CD4-positive, CD25-positive, alpha-beta regulatory T cell (primary cell): ENCODE data around the gene RNU1-2. TPM values are rescaled to one million over a fixed set of nuclear protein-coding genes. Genes with fewer than 3 reads are reported as not detected.
A peak's percentile ranks its signal among the peaks of the same experiment; 100 is the strongest.
"Not testable (repeated sequence)": the region's sequence is repeated elsewhere in the genome, so short reads cannot be mapped to it uniquely, and the experiment has no call there.

ENCODE experiments used
- ATAC-seq, 2 donors: fragments of 150-1000 bp; cut with Tn5 transposase; one replicate each; pipeline ENCODE4 v1.10.0; 2021; ENCODE audit warnings: low read depth in 2 of 2, moderate number of reproducible peaks in 2 of 2, moderate library complexity in 1 of 2
- DNase-seq, 3 donors: peaks; one replicate each; pipeline versions ENCODE4 v3.0.0 to v3.0.0-alpha.2; 2012 to 2022; ENCODE audit warnings: mixed read lengths in 1 of 3
- H3K27ac ChIP-seq: one replicate; pipeline ENCODE4 v1.7.0; 2013; ENCODE audit warnings: mild to moderate bottlenecking, low read length; ENCODE audit not compliant: insufficient read depth, poor library complexity, severe bottlenecking
- H3K27me3 ChIP-seq: one replicate; pipeline ENCODE4 v1.7.0; 2013; ENCODE audit warnings: low read length; ENCODE audit not compliant: control insufficient read depth, insufficient read depth
- H3K36me3 ChIP-seq: one replicate; pipeline ENCODE4 v1.7.0; 2013; ENCODE audit warnings: mild to moderate bottlenecking, low read length, moderate library complexity; ENCODE audit not compliant: control insufficient read depth, insufficient read depth
- H3K4me1 ChIP-seq: 2 replicates; pipeline ENCODE4 v1.7.0; 2013; ENCODE audit warnings: mild to moderate bottlenecking, low read length; ENCODE audit not compliant: insufficient read depth, control insufficient read depth, poor library complexity, severe bottlenecking
- H3K4me3 ChIP-seq: one replicate; pipeline ENCODE4 v1.7.0; 2013; ENCODE audit warnings: low read depth, mild to moderate bottlenecking, low read length, moderate library complexity
- H3K9me3 ChIP-seq, 2 experiments: 1 replicate in 1 of 2; 2 replicates in 1 of 2; pipeline ENCODE4 v1.7.0; 2013; ENCODE audit warnings: low read length in 2 of 2, mild to moderate bottlenecking in 1 of 2, moderate library complexity in 1 of 2; ENCODE audit not compliant: control insufficient read depth in 2 of 2
- H3K27ac Mint-ChIP-seq, 3 donors: one replicate each; pipeline ENCODE4 v1.8.0; 2020 to 2022; ENCODE audit warnings: mild to moderate bottlenecking in 3 of 3, mixed read lengths in 3 of 3, moderate library complexity in 2 of 3
- H3K27me3 Mint-ChIP-seq: one replicate; pipeline ENCODE4 v1.8.0; 2022; ENCODE audit warnings: mild to moderate bottlenecking, mixed read lengths
- H3K36me3 Mint-ChIP-seq: one replicate; pipeline ENCODE4 v1.8.0; 2020; ENCODE audit warnings: mixed read lengths
- H3K4me1 Mint-ChIP-seq, 4 donors: one replicate each; pipeline ENCODE4 v1.8.0; 2020 to 2022; ENCODE audit warnings: mixed read lengths in 4 of 4, mild to moderate bottlenecking in 1 of 4
- H3K4me3 Mint-ChIP-seq, 4 donors: one replicate each; pipeline ENCODE4 v1.8.0; 2020 to 2022; ENCODE audit warnings: mild to moderate bottlenecking in 4 of 4, mixed read lengths in 4 of 4, moderate library complexity in 3 of 4
- H3K9me3 Mint-ChIP-seq, 7 donors: one replicate each; pipeline ENCODE4 v1.8.0; 2020 to 2022; ENCODE audit warnings: mixed read lengths in 7 of 7, mild to moderate bottlenecking in 3 of 7, moderate library complexity in 2 of 7
- polyA plus RNA-seq, 4 donors: library from polyadenylated mRNA; unstranded; fragments of 300-500 nt; fragmentation: Illumina TruSeq; gene quantifications; one replicate each; pipeline ENCODE4 v1.2.3, GENCODE V29; 2021
- total RNA-seq: library from RNA; stranded (reverse); gene quantifications from one replicate; pipeline ENCODE4 v1.2.3, GENCODE V29; 2022

RNU1-2 gene
- total and polyA plus RNA-seq, 5 donors from 2014 or later = 23.7 to 3,278 TPM; not detected in 3

DNA sequence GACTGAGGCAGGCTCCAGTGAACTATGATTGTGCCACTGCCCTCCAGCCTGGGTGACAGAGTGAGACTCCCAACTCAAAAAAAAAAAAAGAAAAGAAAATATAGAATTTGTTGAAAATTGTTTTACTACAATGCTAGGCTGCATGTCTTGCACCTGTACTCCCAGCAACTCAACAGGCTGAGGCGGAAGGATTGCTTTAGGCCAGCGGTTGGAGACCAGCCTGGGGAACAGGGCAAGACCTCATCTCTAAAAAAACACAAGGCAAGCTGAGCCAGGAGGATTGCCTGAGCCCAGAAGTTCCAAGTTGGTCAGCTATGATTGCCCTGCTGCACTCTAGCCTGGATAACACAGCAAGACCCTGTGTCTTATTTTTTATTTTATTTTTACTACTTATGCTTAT is 3.2 kb downstream of the RNU1-2 start:
- H3K4me1 ChIP-seq = peaks cover 28% of the 10 kb centered on the region
- not testable (repeated sequence) for H3K4me3 ChIP-seq, H3K36me3 ChIP-seq, H3K36me3 Mint-ChIP-seq, H3K27ac ChIP-seq, H3K27ac Mint-ChIP-seq, H3K9me3 ChIP-seq, DNase-seq, H3K27me3 ChIP-seq, H3K4me3 Mint-ChIP-seq, H3K9me3 Mint-ChIP-seq, ATAC-seq
- Mint-ChIP-seq H3K4me1 (peaks cover 9 to 46% (median 37%) of the 10 kb centered on the region in 4 donors), H3K27me3 (peaks cover 15% of the 10 kb centered on the region)

DNA sequence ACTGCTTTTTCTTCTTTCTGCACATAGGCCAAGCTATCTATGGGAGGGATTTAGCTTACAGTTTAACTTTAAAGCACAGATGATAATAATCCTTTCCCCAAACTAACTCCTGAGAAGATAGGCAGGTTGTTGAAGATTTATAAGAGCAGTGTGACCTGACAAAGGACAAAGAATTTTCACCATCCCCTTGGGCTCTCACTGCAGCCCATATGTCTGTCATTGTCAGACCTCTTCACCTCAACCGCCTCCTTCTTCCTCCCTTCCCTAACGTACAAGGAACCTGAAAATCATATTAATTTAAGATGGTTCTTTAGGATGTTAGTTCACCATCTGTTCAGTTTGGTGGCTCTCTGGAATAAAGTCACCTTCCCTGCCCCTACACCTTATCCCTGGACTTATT is 5.0 kb downstream of the RNU1-2 start:
- Mint-ChIP-seq H3K36me3 (no peaks in the 10 kb centered on the region), H3K4me1 (peaks cover 9 to 43% (median 33%) of the 10 kb centered on the region in 4 donors), H3K4me3 (peak overlapping the region in 1 of 4 donors; percentile 45), H3K9me3 (peaks cover 0 to 2% (median 0%) of the 10 kb centered on the region in 7 donors), H3K27ac (peak overlapping the region in 2 of 3 donors; percentile 42 to 91), H3K27me3 (peaks cover 8% of the 10 kb centered on the region)
- H3K27ac ChIP-seq = no peak overlapping the region
- DNase-seq (no peak), ATAC-seq (no peak)
- H3K27me3 ChIP-seq = no peaks in the 10 kb centered on the region
- no peak overlapping the region for H3K4me3 ChIP-seq
- H3K9me3 ChIP-seq = no peaks in the 10 kb centered on the region
- H3K36me3 ChIP-seq = no peaks in the 10 kb centered on the region
- H3K4me1 ChIP-seq = peaks cover 37% of the 10 kb centered on the region

- H3K4me1 ChIP-seq = peaks cover 35% of the 10 kb centered on the region
- H3K27ac ChIP-seq, H3K36me3 ChIP-seq, H3K9me3 ChIP-seq, H3K27me3 ChIP-seq, H3K36me3 Mint-ChIP-seq, H3K9me3 Mint-ChIP-seq, H3K4me3 ChIP-seq, ATAC-seq, DNase-seq, H3K27me3 Mint-ChIP-seq: not testable (repeated sequence)
- peak overlapping the region in 1 of 4 donors; percentile 12 for H3K4me3 Mint-ChIP-seq
- H3K4me1 Mint-ChIP-seq = peaks cover 9 to 43% (median 29%) of the 10 kb centered on the region in 4 donors
- H3K27ac Mint-ChIP-seq = peak overlapping the region in 2 of 3 donors; percentile 72 to 91
Observed at GRCh38 chr1:16901371-16901770, 5.6 kb downstream of the RNU1-2 start.

DNA sequence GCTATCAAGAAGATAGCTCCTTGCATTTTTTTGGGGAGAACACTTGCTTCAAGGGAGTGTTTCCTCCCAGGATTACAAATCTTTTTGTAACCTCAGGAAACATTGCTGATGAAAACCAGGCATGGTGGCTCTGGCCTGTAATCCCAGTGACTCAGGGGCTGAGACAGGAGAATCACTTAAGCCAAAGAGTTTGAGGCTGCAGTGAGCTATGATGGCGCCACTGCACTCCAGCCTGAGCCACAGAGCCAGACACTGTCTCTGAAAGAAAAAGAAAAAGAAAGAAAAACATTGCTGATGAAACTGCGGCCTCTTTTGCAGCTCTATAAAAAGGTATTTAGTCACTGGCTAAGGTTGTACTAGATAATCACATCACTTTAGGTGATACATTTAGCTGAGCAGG is 7.3 kb downstream of the RNU1-2 start:
- Histone ChIP-seq H3K27me3 (no peaks in the 10 kb centered on the region), H3K4me1 (peaks cover 29% of the 10 kb centered on the region), H3K9me3 (peaks cover 0 to 9% of the 10 kb centered on the region in 2 experiments), H3K36me3 (peaks cover 3% of the 10 kb centered on the region), H3K4me3 (peak overlapping the region; percentile 76), H3K27ac (peak overlapping the region; percentile 99)
- Mint-ChIP-seq H3K4me1 (peaks cover 6 to 27% (median 21%) of the 10 kb centered on the region in 4 donors), H3K27ac (no peak overlapping the region), H3K9me3 (peaks cover 0 to 4% (median 0%) of the 10 kb centered on the region in 7 donors), H3K36me3 (no peaks in the 10 kb centered on the region), H3K27me3 (peaks cover 4% of the 10 kb centered on the region), H3K4me3 (no peak overlapping the region)
- DNase-seq = no peak
- ATAC-seq = no peak

DNA sequence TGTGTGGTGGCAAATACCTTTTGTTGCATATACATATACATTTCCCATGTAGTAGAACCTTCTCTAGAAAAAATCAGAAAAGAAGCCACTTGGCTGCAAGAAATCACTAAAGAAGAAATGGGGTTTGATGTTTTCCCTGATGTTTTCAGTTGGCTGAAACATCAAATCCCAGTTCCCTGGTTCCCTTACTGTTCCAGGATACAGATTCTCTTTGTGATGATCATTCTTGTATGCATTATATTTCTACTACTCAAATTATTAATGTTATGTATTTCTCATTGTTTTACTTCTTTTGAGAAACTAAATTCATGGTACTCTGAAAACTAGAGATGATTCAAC is 7.6 kb downstream of the RNU1-2 start:
- peak overlapping the region; percentile 99 for H3K27ac ChIP-seq
- Mint-ChIP-seq H3K4me3 (no peak overlapping the region), H3K27me3 (peaks cover 4% of the 10 kb centered on the region)

DNA sequence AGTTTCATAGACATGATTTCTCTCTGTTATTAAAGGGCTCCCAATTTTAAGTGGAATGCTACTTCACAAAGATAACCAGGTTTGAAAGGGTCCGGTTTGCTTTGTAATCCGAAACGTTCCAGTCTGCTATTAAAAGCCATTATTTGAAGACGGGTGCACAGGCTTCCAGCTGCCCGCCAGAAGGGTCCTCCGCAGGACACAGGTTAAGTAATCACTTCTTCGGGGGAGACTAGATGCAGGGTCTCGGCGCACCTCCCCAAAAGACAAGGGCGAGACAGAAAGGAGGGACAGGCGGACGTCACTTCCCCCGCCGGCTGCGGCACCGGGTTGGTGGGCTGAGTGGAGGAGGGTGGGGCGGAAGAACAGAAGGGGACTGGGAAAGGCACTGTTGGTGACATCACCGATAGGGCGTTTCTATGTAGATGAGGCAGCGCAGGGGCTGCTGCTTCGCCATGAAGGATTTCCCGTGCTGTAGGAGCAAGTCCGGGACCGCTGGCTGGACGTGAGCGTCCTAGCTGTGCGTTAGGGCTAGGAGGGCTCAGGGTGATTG is 8.9 kb downstream of the RNU1-2 start:
- Histone ChIP-seq H3K4me3 (peak overlapping the region; percentile 86), H3K9me3 (peaks cover 0 to 9% of the 10 kb centered on the region in 2 experiments), H3K36me3 (peaks cover 3% of the 10 kb centered on the region), H3K27me3 (no peaks in the 10 kb centered on the region), H3K27ac (peak overlapping the region; percentile 99), H3K4me1 (peaks cover 29% of the 10 kb centered on the region)
- peaks cover 6 to 22% (median 19%) of the 10 kb centered on the region in 4 donors for H3K4me1 Mint-ChIP-seq
- H3K27me3 Mint-ChIP-seq = peaks cover 4% of the 10 kb centered on the region
- ATAC-seq = peak; percentile 96 to 97
- H3K4me3 Mint-ChIP-seq = no peak overlapping the region
- no peaks in the 10 kb centered on the region for H3K36me3 Mint-ChIP-seq
- no peak overlapping the region for H3K27ac Mint-ChIP-seq
- peak; percentile 99 to 100 (median 100) for DNase-seq
- peaks cover 0 to 4% (median 0%) of the 10 kb centered on the region in 7 donors for H3K9me3 Mint-ChIP-seq

More for the DNA sequence above, 7.6 kb downstream of the RNU1-2 start:
- Histone ChIP-seq H3K4me3 (peak overlapping the region; percentile 76), H3K4me1 (peaks cover 29% of the 10 kb centered on the region), H3K36me3 (peaks cover 3% of the 10 kb centered on the region), H3K27me3 (no peaks in the 10 kb centered on the region), H3K9me3 (peaks cover 0 to 9% of the 10 kb centered on the region in 2 experiments)
- Mint-ChIP-seq H3K36me3 (no peaks in the 10 kb centered on the region), H3K27ac (no peak overlapping the region), H3K9me3 (peaks cover 0 to 4% (median 0%) of the 10 kb centered on the region in 7 donors), H3K4me1 (peaks cover 6 to 24% (median 19%) of the 10 kb centered on the region in 4 donors)
- no peak for ATAC-seq
- DNase-seq = peak in 1 of 3 donors; percentile 23

GRCh38 chr1:16905110-16905867 is 9.5 kb downstream of the RNU1-2 start:
- peaks cover 0 to 9% of the 10 kb centered on the region in 2 experiments for H3K9me3 ChIP-seq
- H3K4me3 ChIP-seq = peak overlapping the region; percentile 86
- Mint-ChIP-seq H3K27me3 (peaks cover 4% of the 10 kb centered on the region), H3K27ac (no peak overlapping the region), H3K9me3 (peaks cover 0 to 4% (median 0%) of the 10 kb centered on the region in 7 donors), H3K36me3 (no peaks in the 10 kb centered on the region), H3K4me3 (no peak overlapping the region), H3K4me1 (peaks cover 11 to 28% (median 22%) of the 10 kb centered on the region in 4 donors)
- peaks cover 3% of the 10 kb centered on the region for H3K36me3 ChIP-seq
- DNase-seq (peak in 2 of 3 donors; percentile 42 to 56), ATAC-seq (peak; percentile 82 to 84)
- H3K27ac ChIP-seq = peak overlapping the region; percentile 99
- peaks cover 29% of the 10 kb centered on the region for H3K4me1 ChIP-seq
- no peaks in the 10 kb centered on the region for H3K27me3 ChIP-seq
